ENCODE data around the gene METTL25B. TPM values are rescaled to one million over a fixed set of nuclear protein-coding genes. Genes with fewer than 3 reads are reported as not detected.
A peak's percentile ranks its signal among the peaks of the same experiment; 100 is the strongest.
"Not testable (repeated sequence)": the region's sequence is repeated elsewhere in the genome, so short reads cannot be mapped to it uniquely, and the experiment has no call there.

METTL25B gene
- total and polyA plus RNA-seq, 10 donors: 23.2 to 43.8 (median 33.9) TPM

GRCh38 chr1:156760092-156760795 lies 32.0 kb downstream of the METTL25B start:
- 71 to 83% (median 79%) methylated on average over 2 to 6 of the region's 6 CpGs for WGBS, 5 donors
- no peak overlapping the region for H3K27ac ChIP-seq
- no peaks in the 10 kb centered on the region for H3K27me3 ChIP-seq (replicated peaks in 1 of 7)
- TF ChIP-seq POLR2A (IDR thresholded peaks at IDR 0.05): no peak
- TF ChIP-seq POLR2AphosphoS5 (IDR thresholded peaks at IDR 0.05): no peak
- TF ChIP-seq CTCF (IDR thresholded peaks at IDR 0.05 in 8 of 11, conservative IDR thresholded peaks at IDR 0.05 in 3 of 11): no peak
- no peaks in the 10 kb centered on the region for H3K36me3 ChIP-seq
- H3K9me3 ChIP-seq: no peaks in the 10 kb centered on the region
- intact Hi-C loops (cut with DNase I; ENCODE audit: low total_unique reads): no loop called here
- DNase-seq: no peak
- H3K4me3 ChIP-seq: no peak overlapping the region
- H3K4me1 ChIP-seq: peaks cover 0 to 5% (median 0%) of the 10 kb centered on the region in 6 donors

- no peak for DNase-seq
- TF ChIP-seq POLR2AphosphoS5 (IDR thresholded peaks at IDR 0.05) (no peak), POLR2A (IDR thresholded peaks at IDR 0.05) (no peak), CTCF (IDR thresholded peaks at IDR 0.05 in 8 of 11, conservative IDR thresholded peaks at IDR 0.05 in 3 of 11) (no peak)
- intact Hi-C loops (cut with DNase I; ENCODE audit: low total_unique reads): no loop called here
- no peak overlapping the region for H3K4me3 ChIP-seq
- peaks cover 0 to 3% (median 2%) of the 10 kb centered on the region in 6 donors for H3K4me1 ChIP-seq
- H3K9me3 ChIP-seq: no peaks in the 10 kb centered on the region
- H3K27me3 ChIP-seq (replicated peaks in 1 of 7): no peaks in the 10 kb centered on the region
- H3K27ac ChIP-seq: no peak overlapping the region
- WGBS, 5 donors: 84 to 90% (median 85%) methylated on average over 4 of the region's 4 CpGs
- no peaks in the 10 kb centered on the region for H3K36me3 ChIP-seq
These were observed 32.5 kb downstream of the METTL25B start for GRCh38 chr1:156760796-156761104.

GRCh38 chr1:156765136-156765535 lies 36.9 kb downstream of the METTL25B start:
- intact Hi-C loops (cut with DNase I; ENCODE audit: low total_unique reads); DNase-seq: not testable (repeated sequence)
- WGBS, 5 donors: 94 to 97% (median 95%) methylated on average over 15 of the region's 15 CpGs

GRCh38 chr1:156765666-156766065 lies 37.4 kb downstream of the METTL25B start:
- 60 to 94% (median 81%) methylated on average over 5 of the region's 5 CpGs for WGBS, 5 donors
- Histone ChIP-seq H3K27ac (peak overlapping the region in 4 of 8 donors; percentile 90 to 97 (median 96)), H3K4me1 (peaks cover 26 to 43% (median 40%) of the 10 kb centered on the region in 6 donors), H3K4me3 (peak overlapping the region in 3 of 8 donors; percentile 55 to 96 (median 82)), H3K27me3 (replicated peaks in 1 of 7) (no peaks in the 10 kb centered on the region), H3K36me3 (peaks cover 0 to 8% (median 3%) of the 10 kb centered on the region in 6 donors), H3K9me3 (no peaks in the 10 kb centered on the region)
- DNase-seq: no peak
- intact Hi-C loops (cut with DNase I; ENCODE audit: low total_unique reads): no loop called here
- TF ChIP-seq CTCF (IDR thresholded peaks at IDR 0.05 in 8 of 11, conservative IDR thresholded peaks at IDR 0.05 in 3 of 11) (no peak), POLR2A (IDR thresholded peaks at IDR 0.05) (no peak), POLR2AphosphoS5 (IDR thresholded peaks at IDR 0.05) (no peak)

More at GRCh38 chr1:156765136-156765535, 36.9 kb downstream of the METTL25B start:
- H3K4me3 ChIP-seq; H3K9me3 ChIP-seq; H3K27me3 ChIP-seq (replicated peaks in 1 of 7); H3K36me3 ChIP-seq; H3K27ac ChIP-seq: not testable (repeated sequence)
- peaks cover 21 to 38% (median 35%) of the 10 kb centered on the region in 6 donors for H3K4me1 ChIP-seq
